LNCaP clone FGC (cell line): ENCODE measurements around the gene PTPRE.

ENCODE experiments used
- DNase-seq: peaks from one replicate; pipeline ENCODE4 v3.0.0-alpha.2; 2011; ENCODE audit warnings: low read depth
- H3K4me3 ChIP-seq: 2 replicates; pipeline ENCODE4 v1.5.1; 2011; ENCODE audit warnings: mild to moderate bottlenecking, low read depth, low read length, control low read depth
- TF ChIP-seq, protein P1 (sequence below): IDR thresholded peaks from 2 replicates; pipeline ENCODE4 v1.5.1; 2012; ENCODE audit warnings: mild to moderate bottlenecking; ENCODE audit not compliant: control insufficient read depth, insufficient read depth; ENCODE audit errors: extremely low read depth

The PTPRE gene

GRCh38 chr10:128060341-128061250 lies 153.7 kb downstream of the PTPRE start:
- no peak overlapping the region for H3K4me3 ChIP-seq
- no peak for DNase-seq
- TF ChIP-seq, protein P1, sequence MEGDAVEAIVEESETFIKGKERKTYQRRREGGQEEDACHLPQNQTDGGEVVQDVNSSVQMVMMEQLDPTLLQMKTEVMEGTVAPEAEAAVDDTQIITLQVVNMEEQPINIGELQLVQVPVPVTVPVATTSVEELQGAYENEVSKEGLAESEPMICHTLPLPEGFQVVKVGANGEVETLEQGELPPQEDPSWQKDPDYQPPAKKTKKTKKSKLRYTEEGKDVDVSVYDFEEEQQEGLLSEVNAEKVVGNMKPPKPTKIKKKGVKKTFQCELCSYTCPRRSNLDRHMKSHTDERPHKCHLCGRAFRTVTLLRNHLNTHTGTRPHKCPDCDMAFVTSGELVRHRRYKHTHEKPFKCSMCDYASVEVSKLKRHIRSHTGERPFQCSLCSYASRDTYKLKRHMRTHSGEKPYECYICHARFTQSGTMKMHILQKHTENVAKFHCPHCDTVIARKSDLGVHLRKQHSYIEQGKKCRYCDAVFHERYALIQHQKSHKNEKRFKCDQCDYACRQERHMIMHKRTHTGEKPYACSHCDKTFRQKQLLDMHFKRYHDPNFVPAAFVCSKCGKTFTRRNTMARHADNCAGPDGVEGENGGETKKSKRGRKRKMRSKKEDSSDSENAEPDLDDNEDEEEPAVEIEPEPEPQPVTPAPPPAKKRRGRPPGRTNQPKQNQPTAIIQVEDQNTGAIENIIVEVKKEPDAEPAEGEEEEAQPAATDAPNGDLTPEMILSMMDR: no peak

GRCh38 chr10:128061306-128062300 lies 154.7 kb downstream of the PTPRE start:
- H3K4me3 ChIP-seq: no peak overlapping the region
- DNase-seq: no peak
- TF ChIP-seq, protein P1: no peak

GRCh38 chr10:128062331-128062880 lies 155.5 kb downstream of the PTPRE start:
- TF ChIP-seq, protein P1: no peak
- H3K4me3 ChIP-seq: no peak overlapping the region
- DNase-seq: no peak

DNA sequence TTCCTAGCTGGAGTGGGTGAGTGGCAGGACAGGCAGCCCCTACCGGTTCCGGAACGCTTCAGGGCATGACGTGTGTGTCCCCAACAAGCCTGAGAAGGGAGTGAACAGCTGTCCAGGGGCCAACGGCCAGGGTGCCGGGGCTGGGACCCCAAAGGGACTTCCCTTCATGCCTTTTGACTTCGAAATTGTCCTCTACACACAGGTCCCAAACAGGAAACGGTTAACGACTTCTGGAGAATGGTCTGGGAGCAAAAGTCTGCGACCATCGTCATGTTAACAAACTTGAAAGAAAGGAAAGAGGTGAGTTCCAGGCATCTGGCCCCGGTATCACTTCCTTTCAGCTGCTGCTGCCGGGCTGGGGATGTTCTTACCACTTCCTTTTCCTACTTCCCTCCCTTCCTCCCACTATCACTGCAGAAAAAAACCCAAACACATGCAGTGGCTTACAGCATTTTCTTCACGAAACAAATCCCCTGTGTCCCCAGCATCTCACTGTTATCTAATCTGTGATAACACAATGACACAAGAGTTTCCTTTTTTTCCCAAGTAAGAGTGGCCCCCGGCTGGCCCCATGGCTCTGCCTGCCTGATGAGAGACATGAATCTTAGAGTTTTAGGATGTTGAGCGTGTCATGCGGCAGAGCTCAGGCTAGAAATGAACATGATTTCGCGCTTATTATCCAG lies 156.1 kb downstream of the PTPRE start:
- TF ChIP-seq, protein P1: no peak

GRCh38 chr10:128063736-128064107 lies 156.8 kb downstream of the PTPRE start:
- TF ChIP-seq, protein P1: no peak
- no peak for DNase-seq
- no peak overlapping the region for H3K4me3 ChIP-seq

More for the DNA sequence above, 156.1 kb downstream of the PTPRE start:
- H3K4me3 ChIP-seq: no peak overlapping the region
- DNase-seq: no peak
